HepG2 (cell line): ENCODE measurements around the gene CRYAA. TPM values are rescaled to one million over a fixed set of nuclear protein-coding genes. Genes with fewer than 3 reads are reported as not detected.

Source experiments
- BCL6 ChIP-seq: IDR thresholded peaks from 2 replicates; pipeline ENCODE4 v1.6.1; 2016; ENCODE audit warnings: missing genetic modification reagents, missing compliant biosample characterization
- BORCS8-MEF2B ChIP-seq: sonication (generic); formaldehyde crosslinking; IDR thresholded peaks from 2 replicates; pipeline ENCODE4 v1.8.0; 2022; ENCODE audit warnings: mild to moderate bottlenecking, missing genetic modification reagents
- GATAD1 ChIP-seq: IDR thresholded peaks from 2 replicates; pipeline ENCODE4 v1.6.1; 2016; ENCODE audit warnings: missing genetic modification reagents, missing compliant biosample characterization
- HMG20B ChIP-seq: conservative IDR thresholded peaks from 2 replicates; pipeline ENCODE4 v1.6.1; 2016; ENCODE audit warnings: missing genetic modification reagents, missing compliant biosample characterization
- HMGA1 ChIP-seq: sonication (generic); formaldehyde crosslinking; conservative IDR thresholded peaks from 2 replicates; pipeline ENCODE4 v1.4.0; 2020; ENCODE audit warnings: missing genetic modification reagents
- HNF4A ChIP-seq: sonication (generic); formaldehyde crosslinking; IDR thresholded peaks from 2 replicates; pipeline ENCODE4 v1.4.0; 2020; ENCODE audit warnings: missing genetic modification reagents
- KAT2B ChIP-seq: fragments of 150-350 bp; IDR thresholded peaks from 2 replicates; pipeline ENCODE4 v1.6.1; 2014; ENCODE audit warnings: low read depth, low read length, borderline replicate concordance
- PLSCR1 ChIP-seq: sonication (generic); formaldehyde crosslinking; IDR thresholded peaks from 2 replicates; pipeline ENCODE4 v1.5.0; 2020; ENCODE audit warnings: missing genetic modification reagents, mild to moderate bottlenecking, borderline replicate concordance
- PRMT3 ChIP-seq: sonication (generic); formaldehyde crosslinking; IDR thresholded peaks from 2 replicates; pipeline ENCODE4 v1.8.1; 2022; ENCODE audit warnings: low read depth, mild to moderate bottlenecking, moderate library complexity, missing genetic modification reagents, borderline replicate concordance
- SMAD3 ChIP-seq: sonication (generic); formaldehyde crosslinking; IDR thresholded peaks from 2 replicates; pipeline ENCODE4 v1.4.0; 2020; ENCODE audit warnings: missing genetic modification reagents
- SPEN ChIP-seq: sonication (generic); formaldehyde crosslinking; IDR thresholded peaks from 2 replicates; pipeline ENCODE4 v1.5.1; 2020; ENCODE audit warnings: low read depth, mild to moderate bottlenecking, missing genetic modification reagents
- TBX2 ChIP-seq: sonication (generic); formaldehyde crosslinking; IDR thresholded peaks from 2 replicates; pipeline ENCODE4 v1.5.0; 2020; ENCODE audit warnings: missing genetic modification reagents, mild to moderate bottlenecking, borderline replicate concordance
- TFE3 ChIP-seq: IDR thresholded peaks from 2 replicates; pipeline ENCODE4 v1.6.1; 2016
- ZNF101 ChIP-seq: sonication (generic); formaldehyde crosslinking; IDR thresholded peaks from 2 replicates; pipeline ENCODE4 v1.4.0; 2020; ENCODE audit warnings: mild to moderate bottlenecking, low read depth, missing genetic modification reagents, borderline replicate concordance
- ZNF605 ChIP-seq: sonication (generic); formaldehyde crosslinking; IDR thresholded peaks from 2 replicates; pipeline ENCODE4 v1.8.0; 2022; ENCODE audit warnings: mild to moderate bottlenecking, missing genetic modification reagents
- ZNF740 ChIP-seq: sonication (generic); formaldehyde crosslinking; IDR thresholded peaks from 2 replicates; pipeline ENCODE4 v1.4.0; 2020; ENCODE audit warnings: missing genetic modification reagents
- ZNF747 ChIP-seq: sonication (generic); formaldehyde crosslinking; IDR thresholded peaks from 2 replicates; pipeline ENCODE4 v1.8.1; 2023; ENCODE audit warnings: missing genetic modification reagents, mild to moderate bottlenecking, borderline replicate concordance
- ZNF816 ChIP-seq: sonication (generic); formaldehyde crosslinking; IDR thresholded peaks from 2 replicates; pipeline ENCODE4 v1.8.0; 2022; ENCODE audit warnings: missing genetic modification reagents, mild to moderate bottlenecking, borderline replicate concordance
- ZSCAN31 ChIP-seq: sonication (generic); formaldehyde crosslinking; IDR thresholded peaks from 2 replicates; pipeline ENCODE4 v1.5.0; 2020; ENCODE audit warnings: low read depth, mild to moderate bottlenecking, missing genetic modification reagents
- polyA plus RNA-seq, 8 experiments: library from polyadenylated mRNA; depleted of rRNA in 3 of 8; stranded (reverse) in 7 of 8; unstranded in 1 of 8; fragments of >200 nt; fragmentation: Illumina TruSeq in 4 of 8; extraction: Trizol in 4 of 8; gene quantifications; 2 replicates each; pipeline versions ENCODE4 v1.2.1 to v1.2.3, GENCODE V29; 2011 to 2016; ENCODE audit warnings: low read depth in 4 of 8, missing spikeins in 1 of 8, mixed read lengths in 1 of 8; ENCODE audit not compliant: insufficient read depth in 1 of 8
- total RNA-seq, 5 experiments: library from RNA; depleted of rRNA; stranded (reverse); fragments of >200 nt; fragmentation: Illumina TruSeq; extraction: Trizol; gene quantifications; 2 replicates each; pipeline ENCODE4 v1.2.3, GENCODE V29; 2016; ENCODE audit warnings: low read depth in 1 of 5
- TF ChIP-seq, protein P1 (sequence below): sonication (generic); formaldehyde crosslinking; IDR thresholded peaks from 2 replicates; pipeline ENCODE4 v1.5.1; 2020; ENCODE audit warnings: mild to moderate bottlenecking, moderate library complexity, missing genetic modification reagents
- TF ChIP-seq, protein P2 (sequence below): sonication (generic); formaldehyde crosslinking; IDR thresholded peaks from 2 replicates; pipeline ENCODE4 v1.5.1; 2020; ENCODE audit warnings: mild to moderate bottlenecking, missing genetic modification reagents

Gene CRYAA
- total and polyA plus RNA-seq, 2 of the 13 experiments (the other 11 are each of a cell fraction or from before 2014, with no cell fraction given) = 5.6 to 8.6 TPM

DNA sequence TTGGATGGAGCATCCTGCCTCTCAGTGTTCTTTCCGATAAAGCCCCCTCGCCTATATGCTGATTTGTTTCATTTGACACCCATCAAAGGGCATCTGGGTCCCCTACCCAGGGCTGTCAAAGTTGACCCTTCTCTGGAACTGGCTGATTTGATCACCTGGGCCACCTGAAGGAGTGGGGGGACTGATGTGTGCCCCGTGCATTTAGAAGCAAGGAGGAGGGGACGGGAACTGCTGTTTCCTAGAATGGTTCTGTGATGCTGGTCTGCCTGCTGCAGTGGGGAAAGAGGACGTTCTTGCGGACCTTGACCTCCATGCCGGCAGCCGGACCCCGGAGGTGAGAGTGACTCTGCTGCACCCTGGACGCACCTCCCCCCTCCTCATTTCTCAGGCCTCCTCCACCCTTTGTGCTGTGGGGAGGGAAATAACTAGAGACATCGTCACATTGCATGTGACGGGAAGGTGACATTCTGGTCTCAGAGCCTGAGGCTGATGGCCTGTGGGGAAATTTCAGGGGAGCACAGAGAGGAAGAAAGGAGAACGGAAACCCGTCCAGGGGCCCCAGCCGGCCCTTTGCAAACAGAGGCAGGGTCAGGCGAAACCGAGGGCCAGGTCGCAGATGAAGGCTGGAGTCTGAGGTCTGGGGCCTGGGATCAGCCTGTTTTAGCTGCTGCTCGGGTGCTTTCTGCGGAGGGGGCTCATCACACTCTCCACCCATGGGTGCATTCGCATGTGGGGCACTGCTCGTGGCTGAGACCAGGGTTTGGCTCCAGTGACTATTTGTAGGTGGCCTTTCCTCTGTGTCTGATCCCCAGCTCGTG, 25.7 kb downstream of the CRYAA start (continued):
- TF ChIP-seq ZSCAN31 (CRISPR knock-in tag) (no peak), GATAD1 (CRISPR knock-in tag) (peak; percentile 14; the same call in 1 of the 2 replicates), SMAD3 (CRISPR knock-in tag) (0 out of 2 replicates have a peak, but pooled peaks have one; percentile 55), HMG20B (CRISPR knock-in tag) (peak; percentile 30; the same call in 1 of the 2 replicates), ZNF747 (CRISPR knock-in tag) (no peak; the same call in 1 of the 2 replicates), ZNF605 (peak; percentile 68), BORCS8-MEF2B (CRISPR knock-in tag) (0 out of 2 replicates have a peak, but pooled peaks have one; percentile 55), BCL6 (CRISPR knock-in tag) (peak; percentile 79), SPEN (CRISPR knock-in tag) (peak; percentile 53), PLSCR1 (CRISPR knock-in tag) (no peak), ZNF740 (no peak), TFE3 (CRISPR knock-in tag) (0 out of 2 replicates have a peak, but pooled peaks have one; percentile 45), ZNF816 (CRISPR knock-in tag) (no peak), TBX2 (CRISPR knock-in tag) (peak; percentile 36; the same call in 1 of the 2 replicates), ZNF101 (CRISPR knock-in tag) (no peak), KAT2B (no peak), HMGA1 (CRISPR knock-in tag) (no peak), PRMT3 (CRISPR knock-in tag) (no peak), HNF4A (CRISPR knock-in tag) (peak; percentile 80)
- TF ChIP-seq, protein P1, sequence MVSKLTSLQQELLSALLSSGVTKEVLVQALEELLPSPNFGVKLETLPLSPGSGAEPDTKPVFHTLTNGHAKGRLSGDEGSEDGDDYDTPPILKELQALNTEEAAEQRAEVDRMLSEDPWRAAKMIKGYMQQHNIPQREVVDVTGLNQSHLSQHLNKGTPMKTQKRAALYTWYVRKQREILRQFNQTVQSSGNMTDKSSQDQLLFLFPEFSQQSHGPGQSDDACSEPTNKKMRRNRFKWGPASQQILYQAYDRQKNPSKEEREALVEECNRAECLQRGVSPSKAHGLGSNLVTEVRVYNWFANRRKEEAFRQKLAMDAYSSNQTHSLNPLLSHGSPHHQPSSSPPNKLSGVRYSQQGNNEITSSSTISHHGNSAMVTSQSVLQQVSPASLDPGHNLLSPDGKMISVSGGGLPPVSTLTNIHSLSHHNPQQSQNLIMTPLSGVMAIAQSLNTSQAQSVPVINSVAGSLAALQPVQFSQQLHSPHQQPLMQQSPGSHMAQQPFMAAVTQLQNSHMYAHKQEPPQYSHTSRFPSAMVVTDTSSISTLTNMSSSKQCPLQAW (CRISPR knock-in tag) = peak; percentile 75; the same call in 1 of the 2 replicates
- TF ChIP-seq, protein P2, sequence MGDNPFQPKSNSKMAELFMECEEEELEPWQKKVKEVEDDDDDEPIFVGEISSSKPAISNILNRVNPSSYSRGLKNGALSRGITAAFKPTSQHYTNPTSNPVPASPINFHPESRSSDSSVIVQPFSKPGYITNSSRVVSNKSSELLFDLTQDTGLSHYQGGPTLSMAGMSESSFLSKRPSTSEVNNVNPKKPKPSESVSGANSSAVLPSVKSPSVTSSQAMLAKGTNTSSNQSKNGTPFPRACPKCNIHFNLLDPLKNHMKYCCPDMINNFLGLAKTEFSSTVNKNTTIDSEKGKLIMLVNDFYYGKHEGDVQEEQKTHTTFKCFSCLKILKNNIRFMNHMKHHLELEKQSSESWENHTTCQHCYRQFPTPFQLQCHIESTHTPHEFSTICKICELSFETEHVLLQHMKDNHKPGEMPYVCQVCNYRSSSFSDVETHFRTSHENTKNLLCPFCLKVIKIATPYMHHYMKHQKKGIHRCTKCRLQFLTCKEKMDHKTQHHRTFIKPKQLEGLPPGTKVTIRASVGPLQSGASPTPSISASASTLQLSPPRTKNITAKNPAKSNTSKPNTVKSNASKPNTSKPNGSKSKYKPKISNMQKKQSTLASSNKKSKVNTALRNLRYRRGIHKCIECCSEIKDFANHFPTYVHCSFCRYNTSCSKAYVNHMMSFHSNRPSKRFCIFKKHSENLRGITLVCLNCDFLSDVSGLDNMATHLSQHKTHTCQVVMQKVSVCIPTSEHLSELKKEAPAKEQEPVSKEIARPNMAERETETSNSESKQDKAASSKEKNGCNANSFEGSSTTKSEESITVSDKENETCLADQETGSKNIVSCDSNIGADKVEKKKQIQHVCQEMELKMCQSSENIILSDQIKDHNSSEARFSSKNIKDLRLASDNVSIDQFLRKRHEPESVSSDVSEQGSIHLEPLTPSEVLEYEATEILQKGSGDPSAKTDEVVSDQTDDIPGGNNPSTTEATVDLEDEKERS (CRISPR knock-in tag) = no peak
